Right cardiac atrium (tissue), 5 donors: ENCODE data around the gene ZNF516. TPM values are rescaled to one million over a fixed set of nuclear protein-coding genes. Genes with fewer than 3 reads are reported as not detected.
"Not testable (repeated sequence)": the region's sequence is repeated elsewhere in the genome, so short reads cannot be mapped to it uniquely, and the experiment has no call there.

Experiments
- ATAC-seq, 2 donors: fragments of 200-7000 bp; cut with Tn5 transposase; one replicate each; pipeline versions ENCODE4 v1.8.0 to v1.9.1; 2020; ENCODE audit warnings: moderate library complexity in 2 of 2, mild to moderate bottlenecking in 1 of 2
- DNase-seq, 3 donors: peaks; one replicate each; pipeline ENCODE4 v3.0.0-alpha.2; 2020
- H3K27ac ChIP-seq: one replicate; pipeline ENCODE4 v1.5.1; 2013; ENCODE audit warnings: mild to moderate bottlenecking, low read length, control low read depth, moderate library complexity
- H3K27me3 ChIP-seq: one replicate; pipeline ENCODE4 v1.6.1; 2013; ENCODE audit not compliant: control insufficient read depth, insufficient read depth
- H3K4me1 ChIP-seq: one replicate; pipeline ENCODE4 v1.6.1; 2013; ENCODE audit warnings: low read length; ENCODE audit not compliant: control insufficient read depth, insufficient read depth
- H3K4me3 ChIP-seq: one replicate; pipeline ENCODE4 v1.5.1; 2013; ENCODE audit warnings: low read length, control low read depth
- H3K9me3 ChIP-seq: one replicate; pipeline ENCODE4 v1.6.1; 2013; ENCODE audit warnings: low read length; ENCODE audit not compliant: control insufficient read depth
- WGBS: extraction: QIAGEN DNeasy Blood & Tissue Kit; methylation state at CpG from one replicate; pipeline ENCODE4 v1.1.7; 2013; 5-methylcytosine and 5-hydroxymethylcytosine counted together
- intact Hi-C, 4 donors: fragments of 100-400 bp; cut with DNase I; formaldehyde crosslinking; loops; one replicate each; pipeline versions ENCODE4 v1.11.0 to v1.14.0; 2022 to 2023
- polyA plus RNA-seq: library from polyadenylated mRNA; stranded (reverse); fragments of 200-250 nt; gene quantifications from one replicate; pipeline ENCODE4 v1.2.3, GENCODE V29; 2013
- total RNA-seq, 4 donors: library from RNA; stranded (reverse); fragmentation: NEBNext Ultra II Directional; extraction: Animal tissue kit (Norgen Biotek cat#: 25700); gene quantifications; one replicate each; pipeline ENCODE4 v1.2.1, GENCODE V29; 2021
- donor health status: healthy with polysubstance abuse.
- donor health status: DM: no; HTN: yes; CAD: no.
- donor health status: DM: no; HTN: no; CAD: no.
- donor health status: DM: no; HTN: yes; CAD: no; lungs with severe emphysema.
- donor health status: DM: yes; HTN: yes; CAD: no.

ZNF516 gene
- total and polyA plus RNA-seq, 5 donors = 4.8 to 16.2 (median 11.2) TPM

DNA sequence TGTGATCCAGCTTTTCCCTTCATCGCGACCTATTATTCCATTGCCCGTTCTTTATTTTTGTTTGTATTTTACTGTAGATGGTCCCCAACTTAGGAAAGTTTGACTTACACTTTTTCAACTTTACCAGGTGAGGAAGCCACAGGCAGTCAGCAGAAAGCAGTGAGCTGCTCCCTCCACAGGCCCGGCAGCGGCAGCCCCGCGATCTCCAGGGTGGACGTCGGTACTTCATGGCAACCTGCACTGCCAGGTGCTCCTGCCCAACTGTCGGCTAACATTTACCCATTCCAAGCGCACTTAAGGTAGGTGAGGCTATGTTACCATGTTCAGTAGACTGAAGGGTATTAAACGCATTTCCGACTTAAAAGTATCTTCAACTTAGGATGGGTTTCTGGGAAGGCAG is 12.8 kb downstream of the ZNF516 start:
- Histone ChIP-seq H3K4me1 (no peaks in the 10 kb centered on the region), H3K9me3 (no peaks in the 10 kb centered on the region), H3K27ac (no peak overlapping the region), H3K4me3 (no peak overlapping the region), H3K27me3 (no peaks in the 10 kb centered on the region)
- intact Hi-C loops = no loop called here
- no peak for DNase-seq
- ATAC-seq = no peak
- WGBS = 96% methylated on average over 13 of the region's 13 CpGs

DNA sequence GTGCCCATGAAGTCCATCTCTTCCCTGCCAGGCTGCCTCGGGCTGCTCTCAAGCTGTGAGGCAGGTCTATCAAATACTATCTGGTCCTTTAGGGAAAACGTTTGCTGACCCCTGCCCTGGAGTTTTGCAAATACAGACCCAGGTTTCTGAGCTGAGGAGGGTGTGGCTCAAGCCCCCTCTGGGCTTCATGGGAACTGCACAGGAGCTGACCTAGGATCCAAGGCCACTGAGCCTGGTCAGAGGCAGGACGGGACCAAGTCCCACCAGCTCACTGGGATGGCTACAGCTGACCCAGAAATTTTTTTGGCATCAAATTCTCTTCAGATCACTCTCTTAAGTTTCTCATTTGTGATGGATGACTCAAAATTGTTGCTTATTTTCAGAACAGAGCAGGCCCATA is 14.1 kb downstream of the ZNF516 start:
- intact Hi-C loops = no loop called here
- no peaks in the 10 kb centered on the region for H3K4me1 ChIP-seq

DNA sequence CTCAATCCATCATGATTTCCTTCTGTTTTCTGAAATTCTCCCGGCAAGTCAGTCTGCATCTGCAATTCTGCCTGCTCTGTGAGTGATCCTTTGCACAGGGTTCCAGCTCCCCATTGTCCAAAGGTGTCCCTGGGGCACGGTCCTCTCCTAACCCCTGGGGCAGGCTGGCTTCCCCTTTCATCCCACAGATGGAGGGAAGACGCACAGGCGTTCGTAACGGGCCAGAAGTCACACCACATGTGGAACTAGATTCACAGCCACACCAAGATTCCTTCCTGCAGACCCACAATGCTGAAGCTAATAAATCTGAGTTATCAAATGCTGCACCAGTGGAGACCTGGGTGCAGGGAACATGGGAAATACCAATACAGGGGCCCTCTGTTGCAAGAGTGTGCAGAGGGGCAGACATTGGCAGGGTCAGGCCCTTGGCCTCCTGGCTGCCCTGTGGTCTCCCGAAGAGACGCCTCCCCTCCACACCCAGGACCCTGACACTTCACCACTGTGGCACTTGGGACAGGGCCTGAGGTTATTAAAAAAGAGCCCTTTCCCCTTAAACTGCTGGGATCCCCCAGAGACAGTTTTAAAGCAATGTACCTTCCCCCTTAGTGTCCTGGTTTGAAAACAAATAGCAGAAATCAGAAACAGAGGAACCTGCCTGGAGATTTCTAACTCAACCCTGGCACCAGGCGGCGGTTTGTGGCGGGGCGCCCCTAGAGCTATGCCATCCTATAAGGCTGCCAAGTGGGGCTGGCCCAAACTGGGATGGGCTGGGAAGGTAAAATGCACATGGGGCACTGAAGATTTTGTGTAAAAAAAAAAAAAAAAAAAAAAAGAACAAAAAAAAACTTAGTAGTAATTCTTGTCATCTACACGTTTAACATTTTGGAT is 15.4 kb downstream of the ZNF516 start:
- DNase-seq (no peak), ATAC-seq (no peak)
- no peak overlapping the region for H3K4me3 ChIP-seq
- no peaks in the 10 kb centered on the region for H3K9me3 ChIP-seq
- H3K27me3 ChIP-seq = no peaks in the 10 kb centered on the region
- intact Hi-C loops = no loop called here
- H3K4me1 ChIP-seq = no peaks in the 10 kb centered on the region
- H3K27ac ChIP-seq = no peak overlapping the region
- 84% methylated on average over 13 of the region's 13 CpGs for WGBS

More for the DNA sequence above, 14.1 kb downstream of the ZNF516 start:
- ATAC-seq = no peak
- H3K4me3 ChIP-seq = no peak overlapping the region
- H3K27ac ChIP-seq = no peak overlapping the region
- DNase-seq = no peak
- WGBS = 84% methylated on average over 3 of the region's 3 CpGs
- no peaks in the 10 kb centered on the region for H3K27me3 ChIP-seq
- no peaks in the 10 kb centered on the region for H3K9me3 ChIP-seq

DNA sequence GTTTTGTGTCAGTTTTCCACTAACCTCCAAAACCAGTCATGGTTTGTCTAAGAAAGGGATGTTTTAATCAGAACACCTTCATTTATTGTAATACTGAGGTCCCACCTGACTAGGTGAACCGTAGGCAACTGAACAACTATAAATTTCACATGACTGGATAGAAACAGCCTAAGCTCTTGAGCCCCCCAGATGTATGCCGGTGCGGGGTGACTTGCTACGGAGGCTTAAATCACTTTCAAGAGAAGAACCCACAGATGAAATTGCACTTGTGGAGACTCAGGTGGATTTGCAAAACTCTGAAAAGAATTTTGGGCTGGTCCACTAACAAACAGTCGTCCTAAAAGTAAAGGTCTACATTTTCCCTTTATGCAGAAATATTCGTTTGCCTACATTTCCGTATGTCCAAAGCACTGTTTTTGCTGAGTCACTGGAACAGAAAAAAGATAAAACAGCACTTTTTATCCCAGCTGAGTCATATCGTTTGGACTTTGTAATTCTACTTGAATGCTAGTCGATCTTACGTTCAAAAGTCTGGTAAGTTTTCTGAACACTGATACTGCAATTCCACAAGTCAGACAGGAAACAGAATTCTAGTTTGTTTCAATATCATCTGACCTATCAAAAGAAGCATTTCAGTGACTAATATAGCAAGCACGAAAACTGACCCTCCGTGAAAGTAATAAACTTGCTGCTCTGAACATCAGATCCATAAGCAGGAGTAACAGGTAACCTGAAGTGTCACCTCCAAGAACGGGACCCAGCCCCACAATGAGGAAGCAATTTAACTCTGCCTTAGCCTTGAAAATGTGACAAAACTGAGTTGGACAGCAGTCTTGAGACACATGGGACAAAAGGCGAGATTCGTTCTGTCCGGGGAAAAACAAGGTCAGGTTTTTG is 18.1 kb downstream of the ZNF516 start:
- WGBS = 39% methylated on average over 16 of the region's 16 CpGs
- Histone ChIP-seq H3K4me1 (no peaks in the 10 kb centered on the region), H3K27ac (peak overlapping the region; percentile 64), H3K9me3 (no peaks in the 10 kb centered on the region), H3K27me3 (no peaks in the 10 kb centered on the region), H3K4me3 (peak overlapping the region; percentile 55)
- DNase-seq = no peak
- ATAC-seq = peak; percentile 62 to 66
- intact Hi-C loops = no loop called here

DNA sequence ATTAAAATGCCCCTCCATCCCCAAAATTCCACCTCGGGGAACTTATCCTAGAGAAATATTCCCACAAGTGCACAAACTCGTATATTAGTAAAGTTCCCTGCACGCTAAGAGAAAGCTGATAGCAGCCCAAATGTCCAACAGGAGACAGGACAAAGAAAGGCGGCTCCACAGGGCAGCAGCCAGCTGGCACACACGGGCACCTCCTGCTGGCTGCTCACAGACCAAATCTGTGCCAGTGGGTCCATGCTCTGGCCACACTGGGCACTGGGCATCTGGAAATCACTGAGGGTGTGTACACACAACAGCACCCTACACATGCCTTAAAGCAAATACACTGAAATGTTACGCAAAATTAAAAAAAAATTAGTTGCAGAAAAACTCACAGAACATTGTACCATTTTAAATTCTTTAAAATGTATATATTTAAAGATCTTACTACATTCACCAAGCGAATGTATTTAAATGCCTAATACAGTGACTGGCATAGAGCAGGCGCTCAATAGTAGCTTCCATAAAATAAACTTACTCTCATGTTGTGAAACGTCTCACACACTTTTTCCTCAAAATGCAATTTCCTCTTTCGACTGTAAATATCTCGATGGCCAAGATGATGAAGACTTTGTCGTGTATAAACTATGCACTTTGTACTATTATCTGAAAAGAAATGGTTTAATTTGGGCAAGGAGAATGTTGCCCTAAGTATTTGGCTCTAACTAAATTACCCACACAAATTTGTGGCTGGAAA is 19.4 kb downstream of the ZNF516 start:
- Histone ChIP-seq H3K4me1 (no peaks in the 10 kb centered on the region), H3K27ac (no peak overlapping the region), H3K4me3 (no peak overlapping the region), H3K9me3 (no peaks in the 10 kb centered on the region), H3K27me3 (no peaks in the 10 kb centered on the region)
- peak in 1 of 2 donors; percentile 30 for ATAC-seq
- intact Hi-C loops = no loop called here
- 77% methylated on average over 12 of the region's 12 CpGs for WGBS
- DNase-seq = no peak

DNA sequence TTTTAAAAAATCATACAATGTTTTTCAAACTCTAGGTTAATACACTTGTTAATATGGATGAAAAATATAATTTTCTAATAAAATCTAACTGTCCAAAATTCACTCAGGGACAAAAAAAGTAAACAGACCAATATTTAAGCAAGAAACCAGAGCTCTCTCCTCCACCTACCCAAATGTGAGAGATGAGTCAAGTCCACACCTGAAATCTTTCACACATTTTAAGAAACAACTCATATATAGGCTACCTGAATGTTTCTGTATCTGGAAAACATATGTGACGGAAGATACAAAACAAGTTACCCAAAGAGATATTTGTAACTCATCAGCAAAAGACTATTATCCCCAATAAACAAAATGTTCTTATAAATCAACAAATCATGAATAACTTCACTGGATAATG is 20.2 kb downstream of the ZNF516 start:
- intact Hi-C loops = no loop called here

DNA sequence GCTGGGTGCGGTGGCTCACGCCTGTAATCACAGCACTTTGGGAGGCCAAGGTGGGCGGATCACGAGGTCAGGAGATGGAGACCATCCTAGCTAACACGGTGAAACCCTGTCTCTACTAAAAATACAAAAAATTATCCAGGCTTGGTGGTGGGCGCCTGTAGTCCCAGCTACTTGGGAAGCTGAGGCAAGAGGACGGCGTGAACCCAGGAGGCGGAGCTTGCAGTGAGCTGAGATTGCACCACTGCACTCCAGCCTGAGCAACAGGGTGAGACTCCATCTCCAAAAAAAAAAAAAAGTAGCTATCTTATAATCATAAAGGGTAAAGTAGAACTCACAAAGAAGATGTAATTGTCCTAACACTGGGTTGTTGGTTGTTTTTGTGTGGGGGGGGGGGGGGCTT is 21.5 kb downstream of the ZNF516 start:
- H3K4me1 ChIP-seq, ATAC-seq: not testable (repeated sequence)
- WGBS = 96% methylated on average over 9 of the region's 9 CpGs

More for the DNA sequence above, 20.2 kb downstream of the ZNF516 start:
- DNase-seq (no peak), ATAC-seq (no peak)
- WGBS = 99% methylated on average over 1 of the region's 1 CpG
- Histone ChIP-seq H3K27me3 (no peaks in the 10 kb centered on the region), H3K27ac (no peak overlapping the region), H3K9me3 (no peaks in the 10 kb centered on the region), H3K4me1 (no peaks in the 10 kb centered on the region), H3K4me3 (no peak overlapping the region)

DNA sequence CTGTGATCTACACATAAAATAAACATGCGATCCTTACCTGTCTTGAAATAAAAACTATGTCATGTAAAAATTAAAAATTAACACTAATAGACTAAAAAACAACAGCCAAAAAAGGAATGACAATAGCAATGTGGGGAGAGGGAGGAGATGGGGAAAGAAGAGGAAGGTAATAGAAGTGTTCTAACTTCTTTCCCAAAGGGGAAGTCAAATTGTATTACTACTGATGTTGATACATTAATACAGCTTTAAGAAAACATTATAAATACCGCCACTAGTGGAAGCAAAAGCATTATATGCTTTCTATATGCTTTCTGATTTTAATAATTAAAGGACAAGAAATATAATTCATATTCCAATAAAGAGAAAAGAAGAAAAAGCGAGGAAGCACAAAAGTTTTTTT is 22.2 kb downstream of the ZNF516 start:
- ATAC-seq (no peak), DNase-seq (no peak)
- no peak overlapping the region for H3K27ac ChIP-seq
- H3K9me3 ChIP-seq = no peaks in the 10 kb centered on the region
- H3K4me1 ChIP-seq = no peaks in the 10 kb centered on the region
- intact Hi-C loops = no loop called here
- no peaks in the 10 kb centered on the region for H3K27me3 ChIP-seq
- H3K4me3 ChIP-seq = no peak overlapping the region
- 95% methylated on average over 3 of the region's 3 CpGs for WGBS

More for the DNA sequence above, 21.5 kb downstream of the ZNF516 start:
- H3K4me3 ChIP-seq, H3K27me3 ChIP-seq, DNase-seq, H3K9me3 ChIP-seq, intact Hi-C loops, H3K27ac ChIP-seq: not testable (repeated sequence)

DNA sequence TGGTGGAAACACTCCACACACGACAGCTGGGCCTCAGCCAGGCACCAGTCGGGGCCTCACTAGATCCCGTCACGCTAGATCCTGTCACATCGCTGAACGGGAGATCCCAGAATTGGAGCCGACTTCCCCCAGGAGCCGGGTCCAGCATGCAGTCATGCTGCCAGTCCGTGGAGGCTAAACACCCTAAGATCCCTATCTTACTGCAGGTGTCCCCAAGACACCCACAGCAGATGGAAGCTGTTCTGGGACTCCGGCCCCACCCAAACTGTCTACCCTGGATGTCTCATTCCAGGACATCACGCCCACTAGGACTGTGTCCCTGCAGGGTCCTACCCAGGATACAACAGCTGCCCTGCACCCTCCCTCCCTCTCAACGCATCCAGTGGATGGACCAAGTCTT is 23.4 kb downstream of the ZNF516 start:
- intact Hi-C loops = no loop called here
- no peaks in the 10 kb centered on the region for H3K4me1 ChIP-seq
- H3K4me3 ChIP-seq = no peak overlapping the region
- H3K9me3 ChIP-seq = no peaks in the 10 kb centered on the region
- 91% methylated on average over 12 of the region's 12 CpGs for WGBS
- DNase-seq (no peak), ATAC-seq (no peak)
- no peaks in the 10 kb centered on the region for H3K27me3 ChIP-seq
- no peak overlapping the region for H3K27ac ChIP-seq

DNA sequence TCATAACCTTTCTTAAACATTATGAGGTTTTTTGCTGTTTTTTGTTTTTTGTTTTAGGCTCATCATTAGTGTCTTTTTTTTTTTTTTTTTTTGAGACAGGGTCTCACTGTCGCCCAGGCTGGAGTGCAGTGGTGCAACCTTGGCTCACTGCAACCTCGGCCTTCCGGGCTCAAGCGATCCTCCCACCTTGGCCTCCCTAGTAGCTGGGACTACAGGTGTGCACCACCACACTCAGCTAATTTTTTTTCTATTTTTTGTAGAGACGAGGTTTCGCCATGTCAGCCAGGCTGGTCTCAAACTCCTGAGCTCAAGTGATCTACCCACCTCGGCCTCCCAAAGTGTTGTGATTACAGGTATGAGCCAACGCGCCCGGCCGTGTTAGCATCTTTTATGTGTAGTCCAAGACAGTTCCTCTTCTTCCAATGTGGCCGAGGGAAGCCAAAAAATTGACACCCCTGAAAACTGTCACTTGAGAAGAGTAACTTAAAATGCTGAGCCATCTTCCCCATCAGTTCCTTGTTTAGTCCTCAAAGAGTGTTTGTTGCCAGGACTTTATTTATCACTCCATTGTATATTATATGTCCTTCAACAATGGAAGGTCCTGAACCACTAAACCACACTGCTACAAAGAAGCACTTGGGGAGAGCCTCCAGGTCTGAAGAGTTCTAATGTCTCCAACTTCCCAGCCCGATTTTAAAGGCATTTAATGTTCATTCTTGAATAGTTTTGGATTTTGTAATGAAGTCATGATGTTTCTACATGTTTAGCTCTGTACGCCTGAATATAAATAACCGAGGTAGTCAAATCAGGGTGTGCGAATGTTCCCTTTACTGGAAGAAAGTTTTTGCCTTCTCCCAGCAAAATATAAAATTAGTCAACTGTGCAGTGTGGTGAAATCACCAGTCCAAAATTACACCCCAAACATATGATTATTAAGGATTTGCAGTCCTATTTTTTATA is 26.4 kb downstream of the ZNF516 start:
- H3K27me3 ChIP-seq = no peaks in the 10 kb centered on the region
- H3K9me3 ChIP-seq = no peaks in the 10 kb centered on the region
- intact Hi-C loops = no loop called here
- no peaks in the 10 kb centered on the region for H3K4me1 ChIP-seq
- WGBS = 86% methylated on average over 16 of the region's 16 CpGs
- no peak overlapping the region for H3K4me3 ChIP-seq
- no peak for ATAC-seq
- peak in 1 of 3 donors; percentile 64 for DNase-seq
- H3K27ac ChIP-seq = no peak overlapping the region
